ENCODE measurements around the gene OR5B21.

OR5B21 gene

DNA sequence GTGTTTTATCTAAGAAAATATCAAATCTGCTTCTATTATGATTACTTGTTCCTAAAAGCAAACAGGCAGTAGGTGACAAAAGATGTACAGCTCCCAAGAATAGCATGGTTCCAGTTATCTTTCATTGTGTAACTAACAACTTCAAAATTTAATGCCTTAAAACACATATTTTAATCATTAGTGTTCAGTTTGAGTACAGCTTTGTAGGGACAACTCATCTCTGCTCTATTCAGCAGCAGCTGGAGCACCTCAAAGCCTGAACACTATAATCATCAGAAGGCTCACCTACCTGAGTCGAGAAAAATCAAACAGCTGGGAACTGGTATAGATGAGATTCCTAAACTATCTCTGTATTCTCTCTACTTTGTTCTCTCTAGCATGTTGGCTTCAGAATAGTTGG, 41.6 kb downstream of the OR5B21 start:
- TF ChIP-seq, protein P1, sequence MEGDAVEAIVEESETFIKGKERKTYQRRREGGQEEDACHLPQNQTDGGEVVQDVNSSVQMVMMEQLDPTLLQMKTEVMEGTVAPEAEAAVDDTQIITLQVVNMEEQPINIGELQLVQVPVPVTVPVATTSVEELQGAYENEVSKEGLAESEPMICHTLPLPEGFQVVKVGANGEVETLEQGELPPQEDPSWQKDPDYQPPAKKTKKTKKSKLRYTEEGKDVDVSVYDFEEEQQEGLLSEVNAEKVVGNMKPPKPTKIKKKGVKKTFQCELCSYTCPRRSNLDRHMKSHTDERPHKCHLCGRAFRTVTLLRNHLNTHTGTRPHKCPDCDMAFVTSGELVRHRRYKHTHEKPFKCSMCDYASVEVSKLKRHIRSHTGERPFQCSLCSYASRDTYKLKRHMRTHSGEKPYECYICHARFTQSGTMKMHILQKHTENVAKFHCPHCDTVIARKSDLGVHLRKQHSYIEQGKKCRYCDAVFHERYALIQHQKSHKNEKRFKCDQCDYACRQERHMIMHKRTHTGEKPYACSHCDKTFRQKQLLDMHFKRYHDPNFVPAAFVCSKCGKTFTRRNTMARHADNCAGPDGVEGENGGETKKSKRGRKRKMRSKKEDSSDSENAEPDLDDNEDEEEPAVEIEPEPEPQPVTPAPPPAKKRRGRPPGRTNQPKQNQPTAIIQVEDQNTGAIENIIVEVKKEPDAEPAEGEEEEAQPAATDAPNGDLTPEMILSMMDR (IDR thresholded peaks at IDR 0.05; ENCODE audit: low read depth, low read length) = no peak
- DNase-seq (ENCODE audit: extremely low read depth, low read depth) = no peak

DNA sequence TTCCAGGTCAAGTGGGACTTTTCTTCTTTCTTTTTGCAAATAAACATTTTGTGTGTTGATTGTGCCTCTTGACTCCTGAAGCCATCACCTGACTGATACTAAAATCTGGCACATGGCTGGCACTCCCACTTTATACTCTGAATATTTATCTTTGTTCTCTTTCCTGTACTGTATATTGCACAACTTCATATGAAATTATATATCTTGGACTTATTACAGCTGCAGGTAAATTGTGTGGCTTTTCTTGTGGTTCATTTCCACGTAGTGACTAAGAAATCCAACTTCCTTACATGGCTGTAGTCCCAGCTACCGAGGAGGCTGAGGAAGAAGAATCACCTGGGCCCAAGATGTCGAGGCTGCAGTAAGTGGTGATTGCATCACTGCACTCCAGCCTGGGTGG, 42.2 kb downstream of the OR5B21 start:
- TF ChIP-seq, protein P1 (IDR thresholded peaks at IDR 0.05; ENCODE audit: low read depth, low read length) = no peak
- no peak for DNase-seq (ENCODE audit: extremely low read depth, low read depth)

Data from AG09319 (cell line).